HG02840 (cell line): ENCODE results near the gene EPHB6.

Source experiments
- ATAC-seq: cut with Tn5 transposase; IDR thresholded peaks from one replicate; pipeline ENCODE4 v1.9.1; 2021; ENCODE audit warnings: mild to moderate bottlenecking, moderate library complexity, moderate number of reproducible peaks; ENCODE audit not compliant: unreplicated experiment, low FRiP score

EPHB6 gene

GRCh38 chr7:142854372-142855113, at the start of gene EPHB6:
EPHB6 (plus strand) TSS chr7:142855076; CDS start chr7:142863228, 8,152 bp downstream.
- ATAC-seq, result peak; percentile 57

- no peak for ATAC-seq
Observed at GRCh38 chr7:142805350-142806021, 49.4 kb upstream of the EPHB6 start.

- ATAC-seq, result no peak
Observed at GRCh38 chr7:142806022-142806356, 48.9 kb upstream of the EPHB6 start.

GRCh38 chr7:142806957-142807356, 47.9 kb upstream of the EPHB6 start:
- no peak for ATAC-seq

- no peak for ATAC-seq
Observed at GRCh38 chr7:142807855-142808460, 46.9 kb upstream of the EPHB6 start.

- ATAC-seq, result peak; percentile 31
Observed at GRCh38 chr7:142808461-142808801, 46.4 kb upstream of the EPHB6 start.

- ATAC-seq, result peak; percentile 88
Observed at GRCh38 chr7:142808802-142809583, 45.9 kb upstream of the EPHB6 start.

GRCh38 chr7:142809671-142810070, 45.2 kb upstream of the EPHB6 start:
- ATAC-seq, result no peak

- ATAC-seq, result no peak
Observed at GRCh38 chr7:142811154-142811737, 43.6 kb upstream of the EPHB6 start.

- no peak for ATAC-seq
Observed at GRCh38 chr7:142812437-142813215, 42.2 kb upstream of the EPHB6 start.

- ATAC-seq, result no peak
Observed at GRCh38 chr7:142813226-142813625, 41.6 kb upstream of the EPHB6 start.

GRCh38 chr7:142813699-142814098, 41.2 kb upstream of the EPHB6 start:
- ATAC-seq, result no peak

- no peak for ATAC-seq
Observed at GRCh38 chr7:142814451-142814850, 40.4 kb upstream of the EPHB6 start.

GRCh38 chr7:142815134-142815533, 39.7 kb upstream of the EPHB6 start:
- no peak for ATAC-seq

GRCh38 chr7:142817506-142817905, 37.4 kb upstream of the EPHB6 start:
- no peak for ATAC-seq

GRCh38 chr7:142819530-142819929, 35.3 kb upstream of the EPHB6 start:
- ATAC-seq, result no peak

GRCh38 chr7:142822714-142823113, 32.2 kb upstream of the EPHB6 start:
- no peak for ATAC-seq

- no peak for ATAC-seq
Observed at GRCh38 chr7:142827951-142828500, 26.9 kb upstream of the EPHB6 start.

GRCh38 chr7:142832417-142832816, 22.5 kb upstream of the EPHB6 start:
- ATAC-seq, result no peak
